Esophagus squamous epithelium (tissue), 5 donors: Measurements from ENCODE around the gene SLC12A9. TPM values are rescaled to one million over a fixed set of nuclear protein-coding genes. Genes with fewer than 3 reads are reported as not detected.

Experiments used
- DNase-seq: peaks from one replicate; lab custom pipeline; 2025; lab: John Stamatoyannopoulos, UW
- H3K27ac ChIP-seq, 4 donors: fragments of 200-600 bp; sonication (generic); one replicate each; pipeline ENCODE4 v1.5.1; 2016 to 2019; ENCODE audit warnings: mild to moderate bottlenecking in 1 of 4
- H3K27me3 ChIP-seq, 4 donors: fragments of 200-600 bp; sonication (generic); 1 replicate in 3 of 4; 2 replicates in 1 of 4; pipeline versions ENCODE4 v1.5.1 to v1.6.0; 2017 to 2021; ENCODE audit warnings: antibody characterized with exemption in 1 of 4
- H3K36me3 ChIP-seq, 3 donors: fragments of 200-600 bp; sonication (generic); one replicate each; pipeline ENCODE4 v1.5.1; 2016 to 2019
- H3K4me1 ChIP-seq, 3 donors: fragments of 200-600 bp; sonication (generic); one replicate each; pipeline ENCODE4 v1.5.1; 2017 to 2019
- H3K4me3 ChIP-seq, 4 donors: fragments of 200-600 bp; sonication (generic); 1 replicate in 3 of 4; 2 replicates in 1 of 4; pipeline ENCODE4 v1.5.1; 2016 to 2019; ENCODE audit warnings: mild to moderate bottlenecking in 2 of 4, moderate library complexity in 1 of 4
- H3K9me3 ChIP-seq, 3 donors: fragments of 200-600 bp; sonication (generic); one replicate each; pipeline ENCODE4 v1.5.1; 2016 to 2019
- CTCF ChIP-seq, 6 experiments: fragments of 450-650 bp in 4 of 6; fragments of 200-600 bp in 2 of 6; sonication (generic) in 2 of 6; IDR thresholded peaks; one replicate each; pipeline ENCODE4 v1.5.1; 2016 to 2019; ENCODE audit warnings: antibody characterized with exemption in 6 of 6, mild to moderate bottlenecking in 4 of 6, moderate library complexity in 4 of 6
- POLR2A ChIP-seq, 4 donors: fragments of 450-650 bp; IDR thresholded peaks; one replicate each; pipeline ENCODE4 v1.6.1; 2017; ENCODE audit warnings: antibody characterized with exemption in 4 of 4, mild to moderate bottlenecking in 4 of 4, moderate library complexity in 3 of 4
- WGBS, 2 donors: methylation state at CpG; one replicate each; pipeline ENCODE4 v1.1.5; 2018; 5-methylcytosine and 5-hydroxymethylcytosine counted together
- intact Hi-C: fragments of 100-400 bp; cut with DNase I; formaldehyde crosslinking; loops from one replicate; pipeline ENCODE4 v1.15.0; 2022
- total RNA-seq, 4 donors: library from RNA; depleted of rRNA; stranded (reverse); fragments of >200 nt; gene quantifications; one replicate each; pipeline ENCODE4 v1.1.0, GENCODE V29; 2016
- donor health status: DM: yes; HTN: yes; CAD: no.

Gene SLC12A9
- total RNA-seq, 4 donors from 2014 or later = 9.9 to 19.6 (median 17.3) TPM

- DNase-seq = no peak
- TF ChIP-seq POLR2A (IDR thresholded peaks at IDR 0.05) (no peak), CTCF (IDR thresholded peaks at IDR 0.05) (no peak)
Observed at GRCh38 chr7:100817097-100817496, 35.4 kb upstream of the SLC12A9 start.

GRCh38 chr7:100818366-100818765 lies 34.1 kb upstream of the SLC12A9 start:
- H3K4me1 ChIP-seq = no peaks in the 10 kb centered on the region
- peaks cover 24 to 100% (median 59%) of the 10 kb centered on the region in 3 donors for H3K36me3 ChIP-seq
- DNase-seq = no peak
- no peak overlapping the region for H3K27ac ChIP-seq
- WGBS, 2 donors = 93 to 95% methylated on average over 4 to 8 of the region's 9 CpGs
- TF ChIP-seq CTCF (IDR thresholded peaks at IDR 0.05) (no peak), POLR2A (IDR thresholded peaks at IDR 0.05) (no peak)
- intact Hi-C loops = no loop called here
- H3K4me3 ChIP-seq = no peak overlapping the region
- H3K9me3 ChIP-seq = no peaks in the 10 kb centered on the region
- H3K27me3 ChIP-seq = no peaks in the 10 kb centered on the region

More at GRCh38 chr7:100817097-100817496, 35.4 kb upstream of the SLC12A9 start:
- intact Hi-C loops = no loop called here
- Histone ChIP-seq H3K9me3 (no peaks in the 10 kb centered on the region), H3K4me3 (no peak overlapping the region), H3K36me3 (peaks cover 24 to 100% (median 56%) of the 10 kb centered on the region in 3 donors), H3K4me1 (no peaks in the 10 kb centered on the region), H3K27me3 (no peaks in the 10 kb centered on the region), H3K27ac (no peak overlapping the region)
- 88 to 91% methylated on average over 9 to 16 of the region's 19 CpGs for WGBS, 2 donors

GRCh38 chr7:100818825-100819224 lies 33.7 kb upstream of the SLC12A9 start:
- Histone ChIP-seq H3K4me3 (no peak overlapping the region), H3K27ac (no peak overlapping the region), H3K36me3 (peaks cover 29 to 100% (median 59%) of the 10 kb centered on the region in 3 donors), H3K9me3 (no peaks in the 10 kb centered on the region), H3K4me1 (peaks cover 0 to under 1% (median 0%) of the 10 kb centered on the region in 3 donors), H3K27me3 (no peaks in the 10 kb centered on the region)
- no peak for DNase-seq
- no peak for TF ChIP-seq POLR2A (IDR thresholded peaks at IDR 0.05)
- no peak for TF ChIP-seq CTCF (IDR thresholded peaks at IDR 0.05)
- intact Hi-C loops = no loop called here
- 80 to 83% methylated on average over 6 of the region's 6 CpGs for WGBS, 2 donors

- H3K36me3 ChIP-seq = peaks cover 29 to 98% (median 59%) of the 10 kb centered on the region in 3 donors
- no peak overlapping the region for H3K27ac ChIP-seq
- DNase-seq = no peak
- peaks cover 5 to 8% (median 8%) of the 10 kb centered on the region in 3 donors for H3K4me1 ChIP-seq
- no peaks in the 10 kb centered on the region for H3K27me3 ChIP-seq
- WGBS, 2 donors = 90% methylated on average over 12 of the region's 23 CpGs; no CpG with 5 or more reads in 1 of the 2 donors
- intact Hi-C loops = no loop called here
- H3K9me3 ChIP-seq = no peaks in the 10 kb centered on the region
- no peak overlapping the region for H3K4me3 ChIP-seq
- no peak for TF ChIP-seq POLR2A (IDR thresholded peaks at IDR 0.05)
- no peak for TF ChIP-seq CTCF (IDR thresholded peaks at IDR 0.05)
Observed at GRCh38 chr7:100819586-100819985, 32.9 kb upstream of the SLC12A9 start.

GRCh38 chr7:100822236-100823139 lies 30.0 kb upstream of the SLC12A9 start:
- Histone ChIP-seq H3K36me3 (peaks cover 29 to 69% (median 46%) of the 10 kb centered on the region in 3 donors), H3K27me3 (peaks cover 0 to 14% (median 0%) of the 10 kb centered on the region in 4 donors), H3K27ac (no peak overlapping the region), H3K9me3 (no peaks in the 10 kb centered on the region), H3K4me1 (peaks cover 13 to 33% (median 17%) of the 10 kb centered on the region in 3 donors), H3K4me3 (no peak overlapping the region)
- no peak for DNase-seq
- intact Hi-C loops = no loop called here
- WGBS, 2 donors = 90 to 94% methylated on average over 27 of the region's 43 CpGs
- no peak for TF ChIP-seq POLR2A (IDR thresholded peaks at IDR 0.05)
- no peak for TF ChIP-seq CTCF (IDR thresholded peaks at IDR 0.05)
